Thoracic aorta (tissue), 2 donors: ENCODE data around the gene PRRC2B. TPM values are rescaled to one million over a fixed set of nuclear protein-coding genes. Genes with fewer than 3 reads are reported as not detected.

Experiments used
- ATAC-seq: fragments of 150-250 bp; one replicate; pipeline ENCODE4 v1.8.0; 2017; ENCODE audit warnings: low read depth; ENCODE audit not compliant: insufficient number of reproducible peaks, low FRiP score
- DNase-seq: peaks from one replicate; pipeline ENCODE4 v3.0.0-alpha.2; 2020; ENCODE audit warnings: low spot score
- H3K27ac ChIP-seq, 2 donors: fragments of 200-600 bp; sonication (generic); 1 replicate in 1 of 2; 2 replicates in 1 of 2; pipeline ENCODE4 v1.5.1; 2016; ENCODE audit warnings: mild to moderate bottlenecking in 2 of 2, moderate library complexity in 2 of 2
- H3K27me3 ChIP-seq: fragments of 200-600 bp; sonication (generic); replicated peaks from 2 replicates; pipeline ENCODE4 v1.6.0; 2016; ENCODE audit warnings: mild to moderate bottlenecking; ENCODE audit not compliant: insufficient read depth
- H3K36me3 ChIP-seq: fragments of 200-600 bp; sonication (generic); one replicate; pipeline ENCODE4 v1.5.1; 2016
- H3K4me1 ChIP-seq, 2 donors: fragments of 200-600 bp; sonication (generic); 1 replicate in 1 of 2; 2 replicates in 1 of 2; pipeline versions ENCODE4 v1.5.1 to v1.6.0; 2016; ENCODE audit warnings: low read depth in 2 of 2, mild to moderate bottlenecking in 1 of 2; ENCODE audit not compliant: control insufficient read depth in 1 of 2
- H3K4me3 ChIP-seq: fragments of 200-600 bp; sonication (generic); 2 replicates; pipeline ENCODE4 v1.5.1; 2016; ENCODE audit warnings: mild to moderate bottlenecking
- H3K9me3 ChIP-seq: fragments of 200-600 bp; sonication (generic); 2 replicates; pipeline ENCODE4 v1.5.1; 2016
- CTCF ChIP-seq: fragments of 200-600 bp; sonication (generic); IDR thresholded peaks from one replicate; pipeline ENCODE4 v1.5.1; 2019; ENCODE audit warnings: antibody characterized with exemption
- total RNA-seq, 2 donors: library from RNA; depleted of rRNA; stranded (reverse); fragments of >200 nt; gene quantifications; one replicate each; pipeline versions ENCODE4 v1.1.0 to v1.2.3, GENCODE V29; 2016

Gene PRRC2B
- total RNA-seq, 2 donors from 2014 or later, result 162 to 198 TPM

GRCh38 chr9:131396626-131397025 is 2.7 kb downstream of the PRRC2B start:
- H3K36me3 ChIP-seq, result no peaks in the 10 kb centered on the region
- ATAC-seq, result no peak
- TF ChIP-seq CTCF, result no peak
- H3K4me1 ChIP-seq, result peaks cover 49 to 72% of the 10 kb centered on the region in 2 donors
- DNase-seq, result no peak
- peak overlapping the region; percentile 94 for H3K4me3 ChIP-seq
- H3K9me3 ChIP-seq, result no peaks in the 10 kb centered on the region
- H3K27me3 ChIP-seq, result no peaks in the 10 kb centered on the region
- H3K27ac ChIP-seq, result peak overlapping the region; percentile 95 to 97

GRCh38 chr9:131397100-131397790 is 3.4 kb downstream of the PRRC2B start:
- H3K4me3 ChIP-seq, result peak overlapping the region; percentile 94
- no peak for ATAC-seq
- peaks cover 55 to 78% of the 10 kb centered on the region in 2 donors for H3K4me1 ChIP-seq
- no peaks in the 10 kb centered on the region for H3K9me3 ChIP-seq
- TF ChIP-seq CTCF, result no peak
- H3K36me3 ChIP-seq, result no peaks in the 10 kb centered on the region
- no peaks in the 10 kb centered on the region for H3K27me3 ChIP-seq
- DNase-seq, result no peak
- H3K27ac ChIP-seq, result peak overlapping the region; percentile 95 to 97

- DNase-seq (no peak), ATAC-seq (no peak)
- TF ChIP-seq CTCF, result no peak
- Histone ChIP-seq H3K27me3 (no peaks in the 10 kb centered on the region), H3K27ac (peak overlapping the region; percentile 95 to 97), H3K4me1 (peaks cover 60 to 82% of the 10 kb centered on the region in 2 donors), H3K9me3 (no peaks in the 10 kb centered on the region), H3K4me3 (peak overlapping the region; percentile 94), H3K36me3 (no peaks in the 10 kb centered on the region)
Measured at GRCh38 chr9:131398204-131398603, 4.3 kb downstream of the PRRC2B start.

- H3K27me3 ChIP-seq, result no peaks in the 10 kb centered on the region
- no peaks in the 10 kb centered on the region for H3K36me3 ChIP-seq
- no peak for TF ChIP-seq CTCF
- peak overlapping the region in 1 of 2 donors; percentile 23 for H3K27ac ChIP-seq
- peaks cover 74 to 98% of the 10 kb centered on the region in 2 donors for H3K4me1 ChIP-seq
- H3K9me3 ChIP-seq, result no peaks in the 10 kb centered on the region
- no peak for DNase-seq
- H3K4me3 ChIP-seq, result no peak overlapping the region
- ATAC-seq, result no peak
Measured at GRCh38 chr9:131399972-131400371, 6.1 kb downstream of the PRRC2B start.

- Histone ChIP-seq H3K4me3 (no peak overlapping the region), H3K27me3 (no peaks in the 10 kb centered on the region), H3K36me3 (no peaks in the 10 kb centered on the region), H3K9me3 (no peaks in the 10 kb centered on the region), H3K27ac (no peak overlapping the region), H3K4me1 (peaks cover 81 to 99% of the 10 kb centered on the region in 2 donors)
- ATAC-seq, result no peak
- DNase-seq, result no peak
- TF ChIP-seq CTCF, result no peak
Measured at GRCh38 chr9:131400627-131401026, 6.7 kb downstream of the PRRC2B start.
